Neuron (in vitro differentiated cells): ENCODE measurements around the gene NEK1.
"Not testable (repeated sequence)": the region's sequence is repeated elsewhere in the genome, so short reads cannot be mapped to it uniquely, and the experiment has no call there.

Experiments
- H2AFZ ChIP-seq: one replicate; pipeline ENCODE4 v1.6.1; 2013; ENCODE audit warnings: low read depth, mild to moderate bottlenecking, inconsistent platforms, low read length, moderate library complexity
- H3K27me3 ChIP-seq: one replicate; pipeline ENCODE4 v1.6.1; 2013; ENCODE audit warnings: low read length; ENCODE audit not compliant: insufficient read depth
- H3K36me3 ChIP-seq: one replicate; pipeline ENCODE4 v1.6.1; 2013; ENCODE audit warnings: low read length; ENCODE audit not compliant: insufficient read depth
- H3K4me1 ChIP-seq: one replicate; pipeline ENCODE4 v1.6.1; 2013; ENCODE audit warnings: low read length; ENCODE audit not compliant: insufficient read depth
- H3K4me3 ChIP-seq: 2 replicates; pipeline ENCODE4 v1.5.1; 2013; ENCODE audit warnings: mild to moderate bottlenecking, low read length, moderate library complexity
- H3K9me3 ChIP-seq: one replicate; pipeline ENCODE4 v1.6.1; 2013; ENCODE audit warnings: low read length

Gene NEK1

GRCh38 chr4:169649545-169650226, 37.3 kb upstream of the NEK1 start:
- Histone ChIP-seq H3K36me3 (peaks cover 11% of the 10 kb centered on the region), H3K4me1 (no peaks in the 10 kb centered on the region), H3K9me3 (no peaks in the 10 kb centered on the region), H3K27me3 (no peaks in the 10 kb centered on the region), H2AFZ (no peak overlapping the region), H3K4me3 (no peak overlapping the region)

- H3K4me1 ChIP-seq: no peaks in the 10 kb centered on the region
- no peak overlapping the region for H3K4me3 ChIP-seq
- no peaks in the 10 kb centered on the region for H3K27me3 ChIP-seq
- H3K9me3 ChIP-seq: no peaks in the 10 kb centered on the region
- H2AFZ ChIP-seq: no peak overlapping the region
- H3K36me3 ChIP-seq: peaks cover 24% of the 10 kb centered on the region
Observed at GRCh38 chr4:169645627-169646026, 33.2 kb upstream of the NEK1 start.

- no peaks in the 10 kb centered on the region for H3K4me1 ChIP-seq
- peaks cover 24% of the 10 kb centered on the region for H3K36me3 ChIP-seq
- no peak overlapping the region for H3K4me3 ChIP-seq
- H3K9me3 ChIP-seq: no peaks in the 10 kb centered on the region
- H2AFZ ChIP-seq: no peak overlapping the region
- H3K27me3 ChIP-seq: no peaks in the 10 kb centered on the region
Observed at GRCh38 chr4:169644802-169645201, 32.4 kb upstream of the NEK1 start.

- no peak overlapping the region for H3K4me3 ChIP-seq
- no peaks in the 10 kb centered on the region for H3K9me3 ChIP-seq
- no peaks in the 10 kb centered on the region for H3K27me3 ChIP-seq
- H3K4me1 ChIP-seq: no peaks in the 10 kb centered on the region
- H2AFZ ChIP-seq: no peak overlapping the region
- H3K36me3 ChIP-seq: peaks cover 49% of the 10 kb centered on the region
Observed at GRCh38 chr4:169640261-169640870, 28.0 kb upstream of the NEK1 start.

- no peak overlapping the region for H3K4me3 ChIP-seq
- peaks cover 29% of the 10 kb centered on the region for H3K36me3 ChIP-seq
- no peaks in the 10 kb centered on the region for H3K4me1 ChIP-seq
- H2AFZ ChIP-seq: no peak overlapping the region
- H3K9me3 ChIP-seq: peaks cover 2% of the 10 kb centered on the region
- H3K27me3 ChIP-seq: no peaks in the 10 kb centered on the region
Observed at GRCh38 chr4:169634975-169635374, 22.6 kb upstream of the NEK1 start.

DNA sequence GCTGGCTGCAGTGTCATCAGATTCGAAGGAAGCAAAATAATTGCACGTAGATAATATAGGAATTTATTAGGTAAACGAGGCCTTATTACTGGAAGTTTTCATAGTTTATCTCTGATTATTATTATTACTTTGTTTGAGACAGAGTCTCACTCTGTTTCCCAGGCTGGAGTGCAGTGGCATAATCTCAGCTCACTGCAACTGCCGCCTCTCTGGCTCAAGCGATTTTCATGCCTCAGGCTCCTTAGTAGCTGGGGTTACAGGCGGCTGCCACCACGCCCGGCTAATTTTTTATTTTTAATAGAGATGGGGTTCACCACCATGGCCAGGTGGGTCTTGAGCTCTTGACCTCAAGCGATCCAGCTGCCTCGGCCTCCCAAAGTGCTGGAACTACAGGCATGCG, 20.5 kb upstream of the NEK1 start:
- Histone ChIP-seq H3K9me3 (peaks cover 2% of the 10 kb centered on the region), H2AFZ (no peak overlapping the region), H3K4me3 (no peak overlapping the region), H3K4me1 (no peaks in the 10 kb centered on the region), H3K27me3 (no peaks in the 10 kb centered on the region), H3K36me3 (peaks cover 18% of the 10 kb centered on the region)

DNA sequence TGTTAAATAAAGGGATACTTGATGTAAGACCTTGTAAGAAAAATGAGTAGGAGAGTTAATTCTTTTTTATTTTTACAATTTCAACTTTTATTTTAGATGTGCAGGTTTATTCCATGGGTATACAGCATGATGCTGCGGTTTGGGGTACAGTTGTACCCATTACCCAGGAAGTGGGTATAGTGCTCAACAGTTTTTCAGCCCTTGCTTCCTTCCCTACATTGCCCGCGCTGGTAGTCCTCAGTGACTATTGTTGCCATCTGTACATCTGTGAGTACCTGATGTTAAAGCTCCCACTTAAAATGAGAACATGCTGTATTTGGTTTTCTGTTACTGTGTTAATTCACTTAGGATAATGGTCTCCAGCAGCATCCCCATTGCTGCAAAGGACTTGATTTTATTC, 17.7 kb upstream of the NEK1 start:
- H3K4me1 ChIP-seq: no peaks in the 10 kb centered on the region
- H3K27me3 ChIP-seq: no peaks in the 10 kb centered on the region
- H2AFZ ChIP-seq: no peak overlapping the region
- peaks cover 2% of the 10 kb centered on the region for H3K9me3 ChIP-seq
- no peak overlapping the region for H3K4me3 ChIP-seq
- H3K36me3 ChIP-seq: no peaks in the 10 kb centered on the region

GRCh38 chr4:169628579-169628978, 16.2 kb upstream of the NEK1 start:
- no peak overlapping the region for H2AFZ ChIP-seq
- H3K4me3 ChIP-seq: no peak overlapping the region
- H3K36me3 ChIP-seq: no peaks in the 10 kb centered on the region
- H3K4me1 ChIP-seq: no peaks in the 10 kb centered on the region
- no peaks in the 10 kb centered on the region for H3K27me3 ChIP-seq
- H3K9me3 ChIP-seq: peaks cover 2% of the 10 kb centered on the region

DNA sequence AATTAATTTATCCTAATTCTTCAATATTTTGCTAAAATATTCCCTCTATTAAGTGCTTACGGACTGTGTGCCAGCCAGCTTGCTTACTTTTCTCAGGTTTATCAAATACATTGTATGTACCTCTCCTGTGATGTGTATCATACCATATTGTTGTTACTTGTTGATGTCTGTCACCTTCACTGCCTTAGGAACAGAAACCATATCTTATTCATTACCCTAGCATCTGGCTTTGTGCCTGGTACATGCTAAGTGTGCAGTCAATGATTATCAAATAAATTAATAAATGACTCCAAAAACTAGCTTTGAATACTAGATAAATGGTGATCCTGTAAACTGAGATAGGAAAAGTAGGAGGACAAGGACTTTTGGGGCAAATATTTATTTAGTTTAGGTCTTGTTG, 14.9 kb upstream of the NEK1 start:
- Histone ChIP-seq H3K36me3 (no peaks in the 10 kb centered on the region), H3K9me3 (peaks cover 2% of the 10 kb centered on the region), H2AFZ (no peak overlapping the region), H3K4me3 (no peak overlapping the region), H3K27me3 (no peaks in the 10 kb centered on the region), H3K4me1 (peaks cover 4% of the 10 kb centered on the region)

DNA sequence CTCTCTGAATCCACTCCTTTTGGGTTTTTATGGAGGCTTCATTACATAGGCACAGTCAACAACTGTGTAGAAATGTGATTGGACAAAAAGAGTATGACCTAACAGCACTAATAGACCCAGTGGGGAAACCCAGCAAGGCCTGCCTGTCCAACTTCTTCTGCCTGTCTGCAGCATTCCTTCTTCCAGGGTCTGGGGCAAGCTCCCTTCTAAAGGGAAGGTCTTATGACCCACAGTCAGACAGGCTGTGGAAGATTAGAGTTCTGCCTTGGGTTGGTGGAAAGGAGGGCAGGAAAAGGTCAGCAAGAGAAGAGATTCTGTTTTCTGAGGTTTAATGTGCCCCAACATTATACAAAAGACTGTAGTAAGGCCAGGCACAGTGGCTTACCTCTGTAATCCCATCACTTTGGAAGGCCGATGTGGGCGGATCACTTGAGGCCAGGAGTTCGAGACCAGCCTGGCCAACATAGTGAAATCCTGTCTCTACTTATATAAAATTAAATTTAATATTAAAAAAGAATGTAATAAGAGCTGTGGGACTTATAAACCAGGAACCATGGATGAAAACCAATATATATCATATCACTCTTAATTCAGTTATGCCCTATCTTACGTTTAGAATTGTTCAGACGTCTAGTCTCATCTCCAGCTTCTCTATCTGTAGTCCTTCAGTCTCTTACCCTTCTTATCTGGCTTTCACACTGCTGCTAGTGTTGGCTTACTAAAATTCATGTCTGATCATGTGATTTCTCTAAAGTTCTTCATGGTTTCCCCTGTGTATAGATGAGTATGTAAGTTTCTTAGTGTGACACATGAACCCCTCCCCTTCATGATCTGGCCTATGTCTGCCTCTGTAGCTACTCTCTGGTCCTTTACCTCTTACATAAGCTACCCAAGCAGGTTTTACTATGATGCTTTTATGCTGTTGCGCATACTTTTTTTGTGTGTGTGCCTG, 14.2 kb upstream of the NEK1 start:
- Histone ChIP-seq H3K27me3 (no peaks in the 10 kb centered on the region), H2AFZ (no peak overlapping the region), H3K9me3 (peaks cover 2% of the 10 kb centered on the region), H3K4me3 (no peak overlapping the region), H3K36me3 (no peaks in the 10 kb centered on the region), H3K4me1 (peaks cover 9% of the 10 kb centered on the region)

GRCh38 chr4:169625886-169626285, 13.5 kb upstream of the NEK1 start:
- Histone ChIP-seq H3K9me3 (peaks cover 2% of the 10 kb centered on the region), H3K36me3 (no peaks in the 10 kb centered on the region), H3K27me3 (no peaks in the 10 kb centered on the region), H3K4me1 (peaks cover 9% of the 10 kb centered on the region), H3K4me3 (no peak overlapping the region), H2AFZ (no peak overlapping the region)

DNA sequence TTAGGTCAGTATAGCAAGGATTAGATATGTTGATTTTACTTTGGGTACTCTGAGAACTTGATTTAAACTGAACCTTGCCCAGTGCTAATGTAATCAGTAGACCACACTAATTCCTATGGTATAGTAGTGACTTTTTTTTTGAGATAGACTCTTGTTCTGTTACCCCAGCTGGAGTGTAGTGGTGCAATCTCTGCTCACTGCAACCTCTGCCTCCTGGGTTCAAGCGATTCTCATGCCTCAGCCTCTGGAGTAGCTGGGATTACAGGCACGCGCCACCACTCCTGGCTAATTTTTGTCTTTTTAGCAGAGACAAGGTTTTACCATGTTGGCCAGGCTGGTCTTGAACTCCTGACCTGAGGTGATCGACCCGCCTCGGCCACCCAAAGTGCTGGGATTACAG, 11.6 kb upstream of the NEK1 start:
- H3K27me3 ChIP-seq, H3K9me3 ChIP-seq, H3K36me3 ChIP-seq, H2AFZ ChIP-seq, H3K4me3 ChIP-seq, H3K4me1 ChIP-seq: not testable (repeated sequence)

GRCh38 chr4:169622566-169622965, 10.2 kb upstream of the NEK1 start:
- H3K27me3 ChIP-seq: no peaks in the 10 kb centered on the region
- H3K4me1 ChIP-seq: peaks cover 9% of the 10 kb centered on the region
- H3K36me3 ChIP-seq: no peaks in the 10 kb centered on the region
- no peak overlapping the region for H2AFZ ChIP-seq
- peak overlapping the region; percentile 71 for H3K4me3 ChIP-seq
- H3K9me3 ChIP-seq: no peaks in the 10 kb centered on the region
